AG09319 (cell line): ENCODE results near the gene PDSS2.
"Not testable (repeated sequence)": the region's sequence is repeated elsewhere in the genome, so short reads cannot be mapped to it uniquely, and the experiment has no call there.

ENCODE experiments used
- DNase-seq: peaks from one replicate; pipeline ENCODE4 v3.0.0-alpha.2; 2010; ENCODE audit warnings: low read depth; ENCODE audit errors: extremely low read depth
- TF ChIP-seq, protein P1 (sequence below): IDR thresholded peaks from 2 replicates; pipeline ENCODE4 v1.5.1; 2011; ENCODE audit warnings: low read depth, mild to moderate bottlenecking, inconsistent platforms, low read length, moderate library complexity

PDSS2 gene

DNA sequence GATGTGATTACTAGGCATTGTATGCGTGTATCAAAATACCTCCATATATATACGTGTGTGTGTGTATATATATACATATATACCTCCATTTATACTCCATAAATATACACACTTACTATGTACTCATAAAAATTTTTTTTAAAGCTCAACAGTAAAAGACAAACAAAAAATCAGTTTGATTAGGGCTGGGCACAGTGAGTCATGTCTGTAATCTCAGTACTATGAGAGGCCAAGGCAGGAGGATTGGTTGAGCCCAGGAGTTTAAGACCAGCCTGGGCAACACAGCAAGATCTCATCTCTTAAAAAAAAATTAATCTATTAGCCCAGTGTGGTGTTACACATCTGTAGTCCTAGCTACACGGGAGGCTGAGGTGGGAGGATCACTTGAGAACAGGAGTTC is 24.6 kb downstream of the PDSS2 start:
- TF ChIP-seq, protein P1, sequence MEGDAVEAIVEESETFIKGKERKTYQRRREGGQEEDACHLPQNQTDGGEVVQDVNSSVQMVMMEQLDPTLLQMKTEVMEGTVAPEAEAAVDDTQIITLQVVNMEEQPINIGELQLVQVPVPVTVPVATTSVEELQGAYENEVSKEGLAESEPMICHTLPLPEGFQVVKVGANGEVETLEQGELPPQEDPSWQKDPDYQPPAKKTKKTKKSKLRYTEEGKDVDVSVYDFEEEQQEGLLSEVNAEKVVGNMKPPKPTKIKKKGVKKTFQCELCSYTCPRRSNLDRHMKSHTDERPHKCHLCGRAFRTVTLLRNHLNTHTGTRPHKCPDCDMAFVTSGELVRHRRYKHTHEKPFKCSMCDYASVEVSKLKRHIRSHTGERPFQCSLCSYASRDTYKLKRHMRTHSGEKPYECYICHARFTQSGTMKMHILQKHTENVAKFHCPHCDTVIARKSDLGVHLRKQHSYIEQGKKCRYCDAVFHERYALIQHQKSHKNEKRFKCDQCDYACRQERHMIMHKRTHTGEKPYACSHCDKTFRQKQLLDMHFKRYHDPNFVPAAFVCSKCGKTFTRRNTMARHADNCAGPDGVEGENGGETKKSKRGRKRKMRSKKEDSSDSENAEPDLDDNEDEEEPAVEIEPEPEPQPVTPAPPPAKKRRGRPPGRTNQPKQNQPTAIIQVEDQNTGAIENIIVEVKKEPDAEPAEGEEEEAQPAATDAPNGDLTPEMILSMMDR: no peak
- DNase-seq: no peak

DNA sequence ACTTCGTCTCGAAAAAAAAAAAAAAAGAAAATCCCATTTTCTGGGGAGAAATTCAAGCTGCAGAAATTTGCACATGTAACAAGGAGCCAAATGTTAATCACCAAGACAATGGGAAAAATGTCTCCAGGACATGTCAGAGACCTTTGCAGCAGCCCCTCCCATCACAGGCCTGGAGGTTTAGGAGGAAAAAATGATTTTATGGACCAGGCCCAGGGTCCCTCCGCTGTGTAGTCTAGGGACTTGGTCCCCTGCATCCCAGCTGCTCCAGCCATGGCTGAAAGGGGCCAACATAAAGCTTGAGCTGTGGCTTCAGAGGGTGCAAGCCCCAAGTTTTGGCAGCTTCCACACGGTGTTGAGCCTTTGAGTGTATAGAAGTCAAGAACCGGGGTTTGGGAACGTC is 33.4 kb downstream of the PDSS2 start:
- DNase-seq: not testable (repeated sequence)

DNA sequence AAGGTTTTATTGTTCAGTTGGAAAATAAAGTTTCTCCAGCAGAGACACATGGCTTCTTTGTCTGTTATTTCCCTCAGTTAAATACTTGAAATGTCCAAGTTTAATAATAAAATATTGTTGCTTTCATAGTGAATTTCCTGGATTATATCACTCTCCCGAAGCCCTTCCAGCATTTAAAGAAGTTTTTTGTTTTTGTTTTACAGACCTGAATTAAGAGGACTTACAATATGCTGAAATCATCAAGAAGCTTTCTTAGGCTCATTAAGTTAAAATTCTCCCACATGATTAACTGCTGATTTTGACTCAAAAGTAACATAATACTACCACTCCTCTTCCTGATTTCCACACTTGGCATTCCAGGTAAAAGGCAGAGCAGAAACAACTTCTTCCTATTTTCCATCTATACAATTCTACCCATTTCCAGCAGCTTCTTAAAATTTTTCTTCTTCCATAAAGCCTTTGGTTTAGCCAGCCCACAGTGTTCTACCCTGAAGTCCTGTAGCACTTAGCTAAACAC is 35.8 kb downstream of the PDSS2 start:
- TF ChIP-seq, protein P1: no peak
- DNase-seq: no peak

DNA sequence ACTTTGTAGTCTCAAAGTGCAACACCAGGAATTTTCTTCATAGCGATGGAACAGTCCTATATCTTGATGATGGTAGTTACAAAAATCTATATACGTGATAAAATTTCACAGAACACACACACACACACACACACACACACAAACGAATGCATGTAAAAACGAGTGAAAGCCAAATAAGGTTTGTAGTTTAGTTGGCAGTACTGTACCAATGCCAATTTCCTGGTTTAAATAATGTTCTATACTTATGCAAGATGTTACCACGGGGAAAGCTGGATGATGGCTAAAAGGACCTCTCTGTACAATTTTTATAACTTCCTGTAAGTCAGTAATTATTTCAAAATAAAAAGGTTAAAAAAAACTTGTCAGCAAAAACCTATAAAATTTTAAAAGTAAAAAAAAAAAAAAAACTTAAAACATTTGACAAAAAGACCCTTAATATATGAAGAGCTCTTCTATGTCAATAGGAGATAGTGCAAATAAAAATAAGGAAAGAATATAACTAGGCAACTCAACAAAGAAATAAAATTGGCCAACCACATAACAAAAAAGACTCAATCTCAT is 37.6 kb downstream of the PDSS2 start:
- TF ChIP-seq, protein P1: no peak
- no peak for DNase-seq

DNA sequence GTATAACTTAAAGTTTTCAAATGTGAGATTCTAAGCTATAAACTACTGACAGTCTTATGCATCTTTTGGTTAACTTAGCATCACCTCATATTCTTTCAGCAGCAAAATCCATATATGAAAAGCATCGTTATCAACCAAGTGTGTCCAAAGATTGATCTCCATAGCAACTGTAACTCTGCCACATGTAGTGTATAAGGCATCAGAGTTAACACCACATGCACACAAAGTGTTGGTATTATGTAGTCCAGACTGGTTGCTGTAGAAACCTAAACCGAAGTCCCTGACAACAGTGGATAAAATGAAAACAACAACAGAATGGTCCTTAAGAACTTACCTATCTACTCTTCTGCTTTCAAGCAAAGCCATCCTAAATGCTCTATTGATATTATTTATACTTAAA is 39.6 kb downstream of the PDSS2 start:
- no peak for DNase-seq
- TF ChIP-seq, protein P1: no peak

DNA sequence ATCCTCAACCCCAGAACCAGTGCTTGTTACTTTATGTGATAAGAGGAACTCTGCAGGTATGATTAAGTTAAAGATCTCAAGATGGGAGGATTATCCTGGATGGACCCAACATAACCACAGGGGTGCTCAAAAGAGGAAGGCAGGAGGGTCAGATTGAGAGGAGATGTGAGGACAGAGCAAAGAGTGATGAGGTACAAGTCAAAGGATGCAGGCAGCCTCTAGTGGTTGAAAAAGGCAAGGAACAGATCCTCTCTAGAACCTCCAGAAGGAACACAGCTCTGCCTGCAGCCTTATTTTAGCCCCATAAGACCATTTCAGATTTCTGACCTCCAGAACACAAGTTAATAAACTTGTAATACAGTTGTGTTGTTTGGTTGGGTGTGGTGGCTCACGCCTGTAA is 41.2 kb downstream of the PDSS2 start:
- no peak for DNase-seq

DNA sequence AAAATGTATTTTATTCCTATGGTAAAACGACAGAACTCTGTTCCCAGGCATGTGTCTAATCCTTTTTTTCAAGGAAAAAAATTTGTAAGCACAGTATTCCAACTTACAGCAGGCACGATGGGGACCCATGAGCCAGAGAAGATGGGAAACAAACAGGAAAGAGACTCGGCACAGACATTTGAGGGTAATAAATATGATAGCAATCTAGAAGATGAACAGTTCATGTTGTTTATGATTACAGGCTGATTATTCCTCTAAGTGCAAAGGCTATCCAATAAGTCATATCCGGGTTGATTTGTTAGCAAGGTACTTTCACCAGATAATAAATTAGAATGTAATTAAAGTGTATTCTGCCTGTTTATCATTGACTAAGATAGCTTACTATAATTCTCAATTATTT is 43.2 kb downstream of the PDSS2 start:
- TF ChIP-seq, protein P1: no peak
- no peak for DNase-seq

More for the DNA sequence above, 41.2 kb downstream of the PDSS2 start:
- TF ChIP-seq, protein P1: peak; percentile 31
